ACC112 (cell line): ENCODE data around the gene ARTN.

Experiments used
- H2AFZ ChIP-seq: fragments of 200-600 bp; sonication (generic); one replicate; pipeline ENCODE4 v1.6.0; 2017; ENCODE audit warnings: antibody characterized with exemption, low read length; ENCODE audit not compliant: unreplicated experiment
- H3K27ac ChIP-seq: fragments of 200-600 bp; sonication (generic); 2 replicates; pipeline ENCODE4 v1.5.1; 2014; ENCODE audit warnings: low read depth, mild to moderate bottlenecking, antibody characterized with exemption, low read length, moderate library complexity
- H3K27me3 ChIP-seq: fragments of 200-600 bp; sonication (generic); 2 replicates; pipeline ENCODE4 v1.6.1; 2014; ENCODE audit warnings: mild to moderate bottlenecking, antibody characterized with exemption, low read length, moderate library complexity, mixed read lengths; ENCODE audit not compliant: insufficient read depth
- H3K36me3 ChIP-seq: fragments of 200-600 bp; sonication (generic); 2 replicates; pipeline ENCODE4 v1.6.1; 2016; ENCODE audit warnings: mild to moderate bottlenecking, antibody characterized with exemption, low read length, moderate library complexity, mixed read lengths; ENCODE audit not compliant: insufficient read depth
- H3K4me1 ChIP-seq: fragments of 200-600 bp; sonication (generic); one replicate; pipeline ENCODE4 v1.6.1; 2016; ENCODE audit warnings: low read length, mixed read lengths; ENCODE audit not compliant: insufficient read depth, unreplicated experiment, control insufficient read depth
- H3K4me3 ChIP-seq: fragments of 200-600 bp; sonication (generic); 2 replicates; pipeline ENCODE4 v1.5.1; 2014; ENCODE audit warnings: mild to moderate bottlenecking, low read depth, low read length
- H3K79me2 ChIP-seq: fragments of 200-600 bp; sonication (generic); one replicate; pipeline ENCODE4 v1.6.0; 2016; ENCODE audit warnings: low read length; ENCODE audit not compliant: control insufficient read depth, unreplicated experiment, insufficient read depth

The ARTN gene

GRCh38 chr1:43986712-43987111, 53.1 kb downstream of the ARTN start:
- Histone ChIP-seq H3K4me3 (no peak overlapping the region), H3K27ac (no peak overlapping the region), H3K36me3 (peaks cover 4% of the 10 kb centered on the region; the same call in 1 of the 2 replicates), H3K79me2 (peaks cover 4% of the 10 kb centered on the region), H3K4me1 (peaks cover 7% of the 10 kb centered on the region), H2AFZ (no peak overlapping the region), H3K27me3 (no peaks in the 10 kb centered on the region)
